Measurements from ENCODE around the gene GPS1. TPM values are rescaled to one million over a fixed set of nuclear protein-coding genes. Genes with fewer than 3 reads are reported as not detected.

The GPS1 gene
- total and polyA plus RNA-seq, 10 of the 15 experiments (the other 5 are each of a cell fraction or from before 2014, with no cell fraction given), result 2.2 to 146 (median 77.7) TPM

DNA sequence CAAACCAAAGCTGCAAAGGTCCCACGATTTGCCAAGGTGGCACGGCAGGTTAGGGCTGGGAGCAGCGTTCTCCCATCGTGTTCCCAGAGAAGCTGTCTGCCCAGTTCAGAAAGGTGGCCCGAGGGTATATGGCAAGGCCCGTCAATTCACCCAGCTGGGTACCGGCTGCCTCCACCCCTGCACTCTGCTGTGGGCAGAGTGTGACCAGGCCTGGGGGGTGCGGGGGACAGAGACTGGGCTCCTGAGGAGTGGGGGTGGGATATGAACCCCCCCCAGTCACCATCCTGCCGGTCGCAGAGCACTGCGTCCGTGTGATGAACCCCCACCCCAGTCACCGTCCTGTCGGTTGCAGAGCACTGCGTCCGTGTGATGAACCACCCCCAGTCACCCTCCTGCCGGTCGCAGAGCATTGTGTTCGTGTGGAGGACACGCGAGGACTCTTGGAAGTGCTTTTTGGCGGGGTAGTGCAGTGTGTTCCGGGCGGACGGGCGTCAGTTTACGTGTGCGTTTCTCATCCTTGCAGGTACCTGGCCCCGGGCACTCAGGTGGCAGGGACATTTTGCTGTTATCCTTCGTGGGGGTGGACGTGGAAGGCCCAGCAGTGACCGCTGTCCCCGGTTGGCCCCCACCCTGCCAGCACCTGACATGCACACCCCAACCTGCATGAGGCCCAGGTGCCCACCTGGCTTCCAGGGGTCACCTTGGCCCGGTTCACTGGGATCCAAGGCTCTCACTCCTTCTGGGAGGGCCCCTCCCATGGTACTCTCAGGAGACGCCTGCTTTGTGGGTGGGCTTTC is 49.0 kb downstream of the GPS1 start (continued):
- TF ChIP-seq FOXM1 (IDR thresholded peaks at IDR 0.05; ENCODE audit: low read depth, low read length) (no peak), KDM1A (IDR thresholded peaks at IDR 0.05; ENCODE audit: borderline replicate concordance) (no peak), ZNF207 (IDR thresholded peaks at IDR 0.05; ENCODE audit: borderline replicate concordance) (no peak), MXI1 (IDR thresholded peaks at IDR 0.05; ENCODE audit: low read depth, low read length) (no peak)
- TF ChIP-seq, protein P1, sequence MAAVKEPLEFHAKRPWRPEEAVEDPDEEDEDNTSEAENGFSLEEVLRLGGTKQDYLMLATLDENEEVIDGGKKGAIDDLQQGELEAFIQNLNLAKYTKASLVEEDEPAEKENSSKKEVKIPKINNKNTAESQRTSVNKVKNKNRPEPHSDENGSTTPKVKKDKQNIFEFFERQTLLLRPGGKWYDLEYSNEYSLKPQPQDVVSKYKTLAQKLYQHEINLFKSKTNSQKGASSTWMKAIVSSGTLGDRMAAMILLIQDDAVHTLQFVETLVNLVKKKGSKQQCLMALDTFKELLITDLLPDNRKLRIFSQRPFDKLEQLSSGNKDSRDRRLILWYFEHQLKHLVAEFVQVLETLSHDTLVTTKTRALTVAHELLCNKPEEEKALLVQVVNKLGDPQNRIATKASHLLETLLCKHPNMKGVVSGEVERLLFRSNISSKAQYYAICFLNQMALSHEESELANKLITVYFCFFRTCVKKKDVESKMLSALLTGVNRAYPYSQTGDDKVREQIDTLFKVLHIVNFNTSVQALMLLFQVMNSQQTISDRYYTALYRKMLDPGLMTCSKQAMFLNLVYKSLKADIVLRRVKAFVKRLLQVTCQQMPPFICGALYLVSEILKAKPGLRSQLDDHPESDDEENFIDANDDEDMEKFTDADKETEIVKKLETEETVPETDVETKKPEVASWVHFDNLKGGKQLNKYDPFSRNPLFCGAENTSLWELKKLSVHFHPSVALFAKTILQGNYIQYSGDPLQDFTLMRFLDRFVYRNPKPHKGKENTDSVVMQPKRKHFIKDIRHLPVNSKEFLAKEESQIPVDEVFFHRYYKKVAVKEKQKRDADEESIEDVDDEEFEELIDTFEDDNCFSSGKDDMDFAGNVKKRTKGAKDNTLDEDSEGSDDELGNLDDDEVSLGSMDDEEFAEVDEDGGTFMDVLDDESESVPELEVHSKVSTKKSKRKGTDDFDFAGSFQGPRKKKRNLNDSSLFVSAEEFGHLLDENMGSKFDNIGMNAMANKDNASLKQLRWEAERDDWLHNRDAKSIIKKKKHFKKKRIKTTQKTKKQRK (IDR thresholded peaks at IDR 0.05; ENCODE audit: low read depth, low read length), result no peak

DNA sequence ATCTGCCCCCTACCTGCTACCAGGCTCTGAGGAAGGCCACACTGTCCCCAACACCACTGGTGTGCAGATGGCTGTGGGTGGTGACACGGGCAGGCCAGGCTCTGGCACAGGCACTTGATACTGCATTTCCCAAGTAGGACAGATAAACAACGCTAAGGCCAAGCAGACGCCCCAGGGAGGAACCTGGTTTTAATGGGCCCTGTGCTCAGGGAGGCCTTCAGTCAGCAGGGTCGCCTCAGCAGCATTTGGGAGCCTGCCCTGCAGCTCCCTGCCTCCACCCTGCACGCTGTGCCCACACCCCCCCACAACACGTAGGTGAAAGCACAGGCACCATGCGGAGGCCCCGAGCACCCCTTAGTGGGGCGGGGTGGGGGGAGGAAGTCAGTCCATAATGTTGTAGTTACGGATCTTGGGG is 49.6 kb downstream of the GPS1 start:
- no peak overlapping the region for H2AFZ ChIP-seq (ENCODE audit: control insufficient read depth, low read depth, low read length)
- peaks cover 0 to 1% of the 10 kb centered on the region in 2 experiments; a peak in 1 of 4 replicates for H3K36me3 ChIP-seq (ENCODE audit: control insufficient read depth in 2 of 2, insufficient read depth in 2 of 2, low read length in 1 of 2)
- intact Hi-C loops (cut with micrococcal nuclease; ENCODE audit: unreplicated experiment), result no loop called here
- no peaks in the 10 kb centered on the region for H3K27me3 ChIP-seq (replicated peaks in 1 of 2; ENCODE audit: control insufficient read depth in 2 of 2, insufficient read depth in 2 of 2, low read length in 1 of 2)
- DNase-seq (ENCODE audit: low read depth, low spot score), result no peak
- ChIA-PET CTCF (no interaction called here), RAD21 (ENCODE audit: unreplicated experiment) (no interaction called here), POLR2A (no interaction called here), SMC1A (ENCODE audit: uncharacterized antibody, unreplicated experiment) (no interaction called here)
- H4K20me1 ChIP-seq (ENCODE audit: control insufficient read depth, insufficient read depth), result no peaks in the 10 kb centered on the region; the same call in 1 of the 2 replicates
- no peak overlapping the region for H3K27ac ChIP-seq (ENCODE audit: control insufficient read depth, insufficient read depth)
- H3K9me3 ChIP-seq (replicated peaks; ENCODE audit: control insufficient read depth, insufficient read depth, low read length), result no peaks in the 10 kb centered on the region
- H3K79me2 ChIP-seq (ENCODE audit: control insufficient read depth, insufficient read depth, low read length), result peaks cover 45% of the 10 kb centered on the region
- no peak for ATAC-seq
- no peak overlapping the region for H3K4me3 ChIP-seq
- H3K4me1 ChIP-seq (ENCODE audit: control insufficient read depth, insufficient read depth, low read length), result peaks cover 27% of the 10 kb centered on the region
- H3K9ac ChIP-seq (ENCODE audit: control insufficient read depth, insufficient read depth, low read length), result no peak overlapping the region
- in situ Hi-C loops (cut with MboI), result no loop called here
- no TSS peak for BruUV-seq (replicated peaks)
- WGBS (ENCODE audit: insufficient coverage, insufficient replicate concordance, low lambda C conversion rate, missing lambda C conversion rate), result 92% methylated on average over 10 of the region's 10 CpGs
- no peak for FAIRE-seq
- no peak overlapping the region for H3K4me2 ChIP-seq (ENCODE audit: control insufficient read depth, insufficient read depth)
- TF ChIP-seq POLR2A (IDR thresholded peaks at IDR 0.05; ENCODE audit: low read depth, low read length) (no peak), POLR2AphosphoS2 (IDR thresholded peaks at IDR 0.05; ENCODE audit: low read depth, low read length) (no peak), SUZ12 (IDR thresholded peaks at IDR 0.05; ENCODE audit: unreplicated experiment) (no peak), NBN (IDR thresholded peaks at IDR 0.05) (no peak), TBL1XR1 (IDR thresholded peaks at IDR 0.05; ENCODE audit: low read depth, low read length) (no peak), SUPT20H (IDR thresholded peaks at IDR 0.05; ENCODE audit: borderline replicate concordance, control insufficient read depth, low read depth, low read length) (no peak)
- TF ChIP-seq, protein P2, sequence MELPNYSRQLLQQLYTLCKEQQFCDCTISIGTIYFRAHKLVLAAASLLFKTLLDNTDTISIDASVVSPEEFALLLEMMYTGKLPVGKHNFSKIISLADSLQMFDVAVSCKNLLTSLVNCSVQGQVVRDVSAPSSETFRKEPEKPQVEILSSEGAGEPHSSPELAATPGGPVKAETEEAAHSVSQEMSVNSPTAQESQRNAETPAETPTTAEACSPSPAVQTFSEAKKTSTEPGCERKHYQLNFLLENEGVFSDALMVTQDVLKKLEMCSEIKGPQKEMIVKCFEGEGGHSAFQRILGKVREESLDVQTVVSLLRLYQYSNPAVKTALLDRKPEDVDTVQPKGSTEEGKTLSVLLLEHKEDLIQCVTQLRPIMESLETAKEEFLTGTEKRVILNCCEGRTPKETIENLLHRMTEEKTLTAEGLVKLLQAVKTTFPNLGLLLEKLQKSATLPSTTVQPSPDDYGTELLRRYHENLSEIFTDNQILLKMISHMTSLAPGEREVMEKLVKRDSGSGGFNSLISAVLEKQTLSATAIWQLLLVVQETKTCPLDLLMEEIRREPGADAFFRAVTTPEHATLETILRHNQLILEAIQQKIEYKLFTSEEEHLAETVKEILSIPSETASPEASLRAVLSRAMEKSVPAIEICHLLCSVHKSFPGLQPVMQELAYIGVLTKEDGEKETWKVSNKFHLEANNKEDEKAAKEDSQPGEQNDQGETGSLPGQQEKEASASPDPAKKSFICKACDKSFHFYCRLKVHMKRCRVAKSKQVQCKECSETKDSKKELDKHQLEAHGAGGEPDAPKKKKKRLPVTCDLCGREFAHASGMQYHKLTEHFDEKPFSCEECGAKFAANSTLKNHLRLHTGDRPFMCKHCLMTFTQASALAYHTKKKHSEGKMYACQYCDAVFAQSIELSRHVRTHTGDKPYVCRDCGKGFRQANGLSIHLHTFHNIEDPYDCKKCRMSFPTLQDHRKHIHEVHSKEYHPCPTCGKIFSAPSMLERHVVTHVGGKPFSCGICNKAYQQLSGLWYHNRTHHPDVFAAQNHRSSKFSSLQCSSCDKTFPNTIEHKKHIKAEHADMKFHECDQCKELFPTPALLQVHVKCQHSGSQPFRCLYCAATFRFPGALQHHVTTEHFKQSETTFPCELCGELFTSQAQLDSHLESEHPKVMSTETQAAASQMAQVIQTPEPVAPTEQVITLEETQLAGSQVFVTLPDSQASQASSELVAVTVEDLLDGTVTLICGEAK (IDR thresholded peaks at IDR 0.05; ENCODE audit: borderline replicate concordance), result no peak
- TF ChIP-seq, protein P3, sequence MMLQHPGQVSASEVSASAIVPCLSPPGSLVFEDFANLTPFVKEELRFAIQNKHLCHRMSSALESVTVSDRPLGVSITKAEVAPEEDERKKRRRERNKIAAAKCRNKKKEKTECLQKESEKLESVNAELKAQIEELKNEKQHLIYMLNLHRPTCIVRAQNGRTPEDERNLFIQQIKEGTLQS (IDR thresholded peaks at IDR 0.05; ENCODE audit: borderline replicate concordance, extremely low read depth, low read depth, low read length), result no peak
